NCI-H2107 treated with DMSO at 0.1 percent for 48 hours (cell line): ENCODE results near the gene GLYR1.
A peak's percentile ranks its signal among the peaks of the same experiment; 100 is the strongest.

Experiments used
- DNase-seq: peaks from one replicate; lab custom pipeline; 2025; ENCODE audit not compliant: unreplicated experiment; lab: John Stamatoyannopoulos, UW

Gene GLYR1

DNA sequence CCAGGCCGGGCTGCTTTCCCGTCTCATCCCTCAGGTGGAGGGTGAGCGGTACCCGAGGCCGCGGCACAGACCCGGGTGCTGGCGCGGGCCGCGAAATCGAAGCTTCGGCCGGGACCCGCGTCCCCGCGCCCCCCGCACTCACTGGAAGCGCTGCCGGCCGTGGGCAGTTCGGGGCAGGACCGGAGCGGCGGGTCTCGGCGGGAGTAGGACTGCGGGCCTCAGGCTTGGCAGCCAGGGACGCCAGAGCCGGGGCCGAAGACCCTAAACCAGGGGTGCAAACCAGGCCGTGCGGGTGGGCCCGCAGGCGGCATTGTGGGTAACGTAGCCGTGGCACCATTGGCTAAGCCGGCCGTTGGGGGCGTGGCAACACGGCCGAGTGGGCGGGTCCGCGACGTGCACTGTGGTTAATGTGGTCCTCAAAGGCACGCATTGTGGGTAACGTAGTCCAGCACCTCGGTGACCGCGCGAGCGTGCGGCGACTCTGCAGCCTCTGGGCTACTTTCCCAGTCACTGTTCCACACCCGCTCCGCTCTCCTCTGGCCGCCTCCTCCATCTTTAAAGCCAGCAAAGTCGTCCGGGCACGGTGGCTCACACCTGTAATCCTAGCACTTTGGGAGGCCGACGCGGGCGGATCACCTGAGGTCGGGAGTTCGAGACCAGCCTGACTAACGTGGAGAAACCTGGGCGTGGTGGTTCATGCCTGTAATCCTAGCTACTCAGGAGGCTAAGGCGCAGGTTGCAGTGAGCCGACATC, 80.0 kb downstream of the GLYR1 start, which contains the start of gene ZNF500:
TSS of gene ZNF500 (minus strand) at position 288 of the 754 bp plus-strand sequence. CDS start 1,184 bp downstream, outside the sequence.
- peak; percentile 91 for DNase-seq

DNA sequence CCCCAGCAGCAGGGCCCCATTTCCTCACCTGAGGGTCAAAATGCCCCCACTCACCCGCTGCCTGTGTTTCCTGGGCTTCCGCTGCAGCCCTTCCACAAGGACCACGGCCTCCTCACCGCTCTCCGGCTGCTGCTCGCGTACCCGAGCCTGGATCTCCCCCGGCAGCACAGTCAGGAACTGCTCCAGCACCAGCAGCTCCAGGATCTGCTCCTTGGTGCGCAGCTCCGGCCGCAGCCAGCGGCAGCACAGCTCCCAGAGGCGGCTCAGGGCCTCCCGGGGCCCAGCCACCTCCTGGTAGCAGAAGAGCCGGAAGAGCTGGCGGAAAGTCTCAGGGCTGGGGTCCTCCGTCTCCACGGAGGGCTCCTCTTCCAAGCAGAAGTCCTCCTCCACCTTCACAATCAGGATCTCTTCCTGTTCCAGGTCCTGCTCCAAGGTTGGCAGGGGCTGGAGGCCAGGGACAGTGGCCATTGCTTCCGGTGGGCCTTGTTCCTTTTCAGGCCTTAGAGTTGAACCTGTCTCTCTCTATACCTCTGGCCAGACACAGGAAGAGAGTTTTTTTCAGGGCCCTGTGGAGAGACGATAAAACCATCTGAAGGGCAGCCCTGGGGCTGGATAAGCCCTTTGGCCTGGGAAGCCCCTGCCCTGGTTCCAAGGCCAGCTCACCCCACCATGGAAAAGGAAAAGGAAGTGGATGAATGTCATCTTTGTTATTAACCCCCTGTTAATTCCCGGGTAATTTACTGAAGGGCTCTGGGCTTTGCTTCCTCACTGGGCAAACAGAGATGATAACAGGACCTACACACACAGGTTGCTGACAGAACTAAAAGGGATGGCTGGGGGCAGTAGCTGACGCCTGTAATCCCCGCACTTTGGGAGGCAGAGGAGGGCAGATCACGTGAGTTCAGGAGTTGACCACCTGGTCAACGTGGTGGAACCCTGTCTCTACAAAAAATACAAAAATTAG, 81.3 kb downstream of the GLYR1 start:
- no peak for DNase-seq

DNA sequence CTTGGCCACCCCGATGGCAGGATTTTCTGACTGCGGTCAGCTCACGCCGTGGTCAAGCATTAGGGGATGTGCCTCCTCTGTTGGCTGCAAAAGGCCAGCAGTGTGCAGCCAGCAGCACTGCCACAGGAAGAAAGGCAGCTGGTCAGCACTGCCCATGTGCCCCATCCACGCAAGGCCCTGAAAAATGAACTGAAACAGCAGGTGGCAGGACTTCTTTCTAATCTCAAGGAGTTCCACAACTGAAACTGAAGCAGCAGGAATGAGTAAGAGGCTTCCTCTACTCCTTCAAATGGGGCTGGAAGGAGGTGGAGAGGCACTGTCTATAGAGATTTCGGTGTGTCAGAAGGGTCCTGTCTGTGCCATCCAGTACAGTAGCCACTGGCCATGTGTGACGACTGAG, 83.3 kb downstream of the GLYR1 start:
- DNase-seq: no peak

DNA sequence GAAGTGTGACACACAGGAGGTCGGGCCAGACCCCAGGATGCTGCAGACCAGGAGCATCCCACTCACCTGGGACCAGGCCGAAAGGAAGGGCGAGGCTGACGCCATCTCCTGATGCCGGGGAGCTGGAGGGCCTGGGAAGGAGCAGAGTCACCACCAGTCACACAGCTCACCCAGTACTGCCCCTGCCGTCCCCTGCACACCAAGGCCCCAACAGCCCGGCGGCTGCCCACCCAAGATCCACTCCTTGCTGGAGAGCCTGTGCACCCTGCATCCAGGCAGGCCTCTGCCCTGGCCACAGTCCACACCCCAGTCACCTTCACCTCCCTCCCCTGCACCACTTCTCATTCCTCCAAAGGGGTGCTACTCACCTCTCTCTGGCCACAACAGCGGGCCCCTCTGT, 84.9 kb downstream of the GLYR1 start:
- no peak for DNase-seq

DNA sequence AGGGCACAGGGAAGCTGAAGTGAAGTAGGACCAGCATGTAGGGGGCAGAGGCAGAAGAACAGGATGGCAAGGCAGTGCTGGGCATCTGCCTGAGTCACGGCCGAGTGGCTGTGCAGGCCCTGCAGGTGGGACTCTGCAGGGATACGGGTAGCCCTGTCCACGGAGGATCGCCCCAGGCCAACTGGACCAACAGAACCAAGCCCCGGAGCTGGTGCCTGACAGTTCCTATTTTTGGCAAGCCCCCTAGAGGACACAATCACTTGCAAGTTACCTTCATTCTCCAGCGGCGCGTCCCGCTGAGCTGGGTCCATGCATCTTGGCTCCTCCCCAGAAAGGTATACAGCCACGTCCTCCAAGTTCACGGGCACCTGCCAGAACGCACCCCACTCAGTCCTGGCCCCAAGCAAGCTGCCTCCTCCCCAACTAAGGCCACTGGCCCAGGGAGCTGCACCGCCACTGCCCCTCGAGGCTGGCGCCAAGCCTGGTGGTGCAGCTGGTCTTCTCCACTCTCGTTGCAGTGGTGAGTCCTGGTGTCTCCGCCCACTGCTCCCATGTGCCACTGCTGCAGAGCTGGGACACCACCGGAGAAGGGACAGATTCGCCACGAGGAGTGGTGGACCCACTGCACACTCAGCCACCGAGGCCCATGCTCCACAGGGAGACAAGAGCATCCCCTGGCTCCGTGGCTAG, 86.7 kb downstream of the GLYR1 start:
- DNase-seq: no peak

DNA sequence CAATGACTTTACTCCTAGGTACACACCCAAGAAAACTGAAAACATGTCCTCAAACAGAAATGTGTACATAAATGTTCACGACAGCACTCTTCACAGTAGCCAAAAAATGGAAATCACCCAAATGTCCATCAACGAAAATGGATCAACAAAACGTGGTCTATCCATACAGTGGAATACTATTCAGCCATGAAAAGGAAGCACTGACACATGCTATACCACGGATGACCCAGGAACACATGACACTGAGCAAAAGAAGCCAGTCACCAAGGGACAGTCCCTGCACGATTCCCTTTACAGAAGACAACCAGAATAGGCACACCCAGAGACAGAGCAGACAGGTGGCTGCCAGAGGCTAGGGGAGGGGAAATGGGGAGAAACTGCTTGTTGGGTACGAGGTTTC, 91.4 kb downstream of the GLYR1 start:
- DNase-seq: no peak

DNA sequence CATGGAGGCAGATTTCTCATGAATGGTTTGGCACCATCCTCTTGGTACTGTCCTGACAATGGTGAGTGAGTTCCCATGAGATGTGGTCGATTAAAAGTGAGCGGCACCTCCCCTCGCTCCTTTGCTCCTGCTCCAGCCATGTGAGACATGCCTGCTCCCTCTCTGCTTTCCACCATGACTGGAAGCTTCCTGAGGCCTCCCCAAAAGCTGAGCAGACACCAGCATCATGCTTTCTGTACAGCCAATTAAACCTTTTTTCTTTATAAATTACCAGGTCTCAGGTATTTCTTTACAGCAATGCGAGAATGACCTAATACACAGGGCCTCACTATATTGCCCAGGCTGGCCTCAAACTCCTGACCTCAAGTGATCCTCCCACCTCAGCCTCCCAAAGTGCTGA, 92.2 kb downstream of the GLYR1 start:
- DNase-seq: no peak

DNA sequence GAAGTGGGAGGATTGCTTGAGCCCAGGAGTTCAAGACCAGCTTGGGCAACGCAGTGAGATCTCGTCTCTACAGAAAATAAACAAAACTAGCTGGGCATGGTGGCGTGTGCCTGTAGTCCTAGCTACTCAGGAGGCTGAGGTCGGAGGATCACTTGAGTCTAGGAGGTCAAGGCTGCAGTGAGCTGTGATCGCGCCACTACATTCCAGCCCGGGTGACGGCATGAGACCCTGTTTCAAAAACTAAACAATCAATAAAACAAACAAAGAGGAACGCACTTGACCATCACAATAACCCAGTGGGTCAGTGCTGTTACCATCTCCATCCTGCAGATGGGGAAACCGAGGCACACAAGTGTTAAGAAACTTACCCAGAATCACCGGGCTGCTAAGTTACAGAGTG, 93.9 kb downstream of the GLYR1 start:
- DNase-seq: no peak
